SK-N-SH treated with all-trans-retinoic acid at 6 μM for 48 hours (cell line): ENCODE measurements around the gene SYNRG.

Experiments used
- ATAC-seq: fragments of 200-7000 bp; cut with Tn5 transposase; 3 replicates; pipeline ENCODE4 v1.9.1; 2020; ENCODE audit warnings: mild to moderate bottlenecking, moderate library complexity
- ARNTL ChIP-seq: fragments of 450-650 bp; formaldehyde crosslinking; IDR thresholded peaks from 2 replicates; pipeline ENCODE4 v1.5.0; 2020; ENCODE audit warnings: low read depth, mild to moderate bottlenecking, moderate library complexity, borderline replicate concordance
- BACH2 ChIP-seq: fragments of 250-450 bp; sonication (Bioruptor Pico); IDR thresholded peaks from 2 replicates; pipeline ENCODE4 v1.9.0; 2021; ENCODE audit warnings: mild to moderate bottlenecking, borderline replicate concordance
- CSRNP3 ChIP-seq: fragments of 250-450 bp; sonication (Bioruptor Pico); IDR thresholded peaks from 2 replicates; pipeline ENCODE4 v1.5.1; 2021; ENCODE audit warnings: mild to moderate bottlenecking, moderate library complexity
- ESRRG ChIP-seq: fragments of 250-450 bp; sonication (Bioruptor Pico); IDR thresholded peaks from 2 replicates; pipeline ENCODE4 v1.6.1; 2021; ENCODE audit warnings: mild to moderate bottlenecking
- GLIS3 ChIP-seq: fragments of 250-450 bp; sonication (Bioruptor Pico); IDR thresholded peaks from 2 replicates; pipeline ENCODE4 v1.5.0; 2020; ENCODE audit warnings: mild to moderate bottlenecking, moderate library complexity
- ISL1 ChIP-seq: fragments of 250-450 bp; sonication (Bioruptor Pico); IDR thresholded peaks from 2 replicates; pipeline ENCODE4 v2.1.2; 2022; ENCODE audit warnings: mild to moderate bottlenecking, moderate library complexity
- OSR1 ChIP-seq: fragments of 250-450 bp; sonication (Bioruptor Pico); IDR thresholded peaks from 2 replicates; pipeline ENCODE4 v1.8.0; 2022; ENCODE audit warnings: moderate library complexity, mild to moderate bottlenecking, inconsistent platforms
- PPARA ChIP-seq: fragments of 250-450 bp; sonication (Bioruptor Pico); IDR thresholded peaks from 2 replicates; pipeline ENCODE4 v1.5.0; 2020; ENCODE audit warnings: mild to moderate bottlenecking, borderline replicate concordance
- SNAI2 ChIP-seq: fragments of 250-450 bp; sonication (Bioruptor Pico); IDR thresholded peaks from 2 replicates; pipeline ENCODE4 v1.5.0; 2020; ENCODE audit warnings: mild to moderate bottlenecking, moderate library complexity
- TCF4 ChIP-seq: fragments of 250-450 bp; sonication (Bioruptor Pico); IDR thresholded peaks from 2 replicates; pipeline ENCODE4 v1.8.0; 2021; ENCODE audit warnings: mild to moderate bottlenecking, moderate library complexity, borderline replicate concordance
- TOX ChIP-seq: fragments of 250-450 bp; sonication (Bioruptor Pico); IDR thresholded peaks from 2 replicates; pipeline ENCODE4 v1.8.0; 2021; ENCODE audit warnings: mild to moderate bottlenecking, moderate library complexity, borderline replicate concordance
- ZC3H10 ChIP-seq: fragments of 250-450 bp; sonication (Bioruptor Pico); IDR thresholded peaks from 2 replicates; pipeline ENCODE4 v1.5.1; 2021; ENCODE audit warnings: mild to moderate bottlenecking, moderate library complexity
- ZFP3 ChIP-seq: fragments of 250-450 bp; sonication (Bioruptor Pico); IDR thresholded peaks from 2 replicates; pipeline ENCODE4 v1.5.0; 2020; ENCODE audit warnings: mild to moderate bottlenecking, moderate library complexity
- ZFP30 ChIP-seq: fragments of 450-650 bp; formaldehyde crosslinking; IDR thresholded peaks from 2 replicates; pipeline ENCODE4 v1.5.0; 2022; ENCODE audit warnings: mild to moderate bottlenecking, moderate library complexity
- ZNF70 ChIP-seq: fragments of 450-650 bp; formaldehyde crosslinking; IDR thresholded peaks from 2 replicates; pipeline ENCODE4 v1.5.0; 2020; ENCODE audit warnings: mild to moderate bottlenecking, moderate library complexity
- ZNF8 ChIP-seq: fragments of 450-650 bp; formaldehyde crosslinking; IDR thresholded peaks from 2 replicates; pipeline ENCODE4 v1.5.0; 2020; ENCODE audit warnings: mild to moderate bottlenecking, moderate library complexity
- TF ChIP-seq, protein P1 (sequence below): fragments of 250-450 bp; sonication (Bioruptor Pico); IDR thresholded peaks from 2 replicates; pipeline ENCODE4 v1.5.1; 2020; ENCODE audit warnings: low read depth, mild to moderate bottlenecking, moderate library complexity
- TF ChIP-seq, protein P2 (sequence below): fragments of 250-450 bp; sonication (Bioruptor Pico); IDR thresholded peaks from 2 replicates; pipeline ENCODE4 v1.5.0; 2020; ENCODE audit warnings: mild to moderate bottlenecking, moderate library complexity
- TF ChIP-seq, protein P3 (sequence below): fragments of 250-450 bp; sonication (Bioruptor Pico); IDR thresholded peaks from 2 replicates; pipeline ENCODE4 v1.8.0; 2020; ENCODE audit warnings: mild to moderate bottlenecking, moderate library complexity, borderline replicate concordance
- TF ChIP-seq, protein P4 (sequence below): fragments of 250-450 bp; sonication (Bioruptor Pico); IDR thresholded peaks from 2 replicates; pipeline ENCODE4 v1.8.0; 2021; ENCODE audit warnings: low read depth, mild to moderate bottlenecking, moderate library complexity, borderline replicate concordance

SYNRG gene

GRCh38 chr17:37605813-37606505, 3.3 kb downstream of the SYNRG start:
- TF ChIP-seq BACH2 (no peak), GLIS3 (CRISPR knock-in tag) (no peak), ZC3H10 (CRISPR knock-in tag) (no peak), CSRNP3 (CRISPR knock-in tag) (no peak), ESRRG (no peak), OSR1 (CRISPR knock-in tag) (no peak)
- TF ChIP-seq, all 23 proteins: peak for 0
- no peak for ATAC-seq

GRCh38 chr17:37605081-37605480, 4.1 kb downstream of the SYNRG start:
- TF ChIP-seq ARNTL: no peak
- TF ChIP-seq ZC3H10 (CRISPR knock-in tag): no peak
- no peak for TF ChIP-seq ESRRG
- TF ChIP-seq, protein P1, sequence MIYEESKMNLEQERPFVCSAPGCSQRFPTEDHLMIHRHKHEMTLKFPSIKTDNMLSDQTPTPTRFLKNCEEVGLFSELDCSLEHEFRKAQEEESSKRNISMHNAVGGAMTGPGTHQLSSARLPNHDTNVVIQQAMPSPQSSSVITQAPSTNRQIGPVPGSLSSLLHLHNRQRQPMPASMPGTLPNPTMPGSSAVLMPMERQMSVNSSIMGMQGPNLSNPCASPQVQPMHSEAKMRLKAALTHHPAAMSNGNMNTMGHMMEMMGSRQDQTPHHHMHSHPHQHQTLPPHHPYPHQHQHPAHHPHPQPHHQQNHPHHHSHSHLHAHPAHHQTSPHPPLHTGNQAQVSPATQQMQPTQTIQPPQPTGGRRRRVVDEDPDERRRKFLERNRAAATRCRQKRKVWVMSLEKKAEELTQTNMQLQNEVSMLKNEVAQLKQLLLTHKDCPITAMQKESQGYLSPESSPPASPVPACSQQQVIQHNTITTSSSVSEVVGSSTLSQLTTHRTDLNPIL (CRISPR knock-in tag): no peak
- TF ChIP-seq, protein P2, sequence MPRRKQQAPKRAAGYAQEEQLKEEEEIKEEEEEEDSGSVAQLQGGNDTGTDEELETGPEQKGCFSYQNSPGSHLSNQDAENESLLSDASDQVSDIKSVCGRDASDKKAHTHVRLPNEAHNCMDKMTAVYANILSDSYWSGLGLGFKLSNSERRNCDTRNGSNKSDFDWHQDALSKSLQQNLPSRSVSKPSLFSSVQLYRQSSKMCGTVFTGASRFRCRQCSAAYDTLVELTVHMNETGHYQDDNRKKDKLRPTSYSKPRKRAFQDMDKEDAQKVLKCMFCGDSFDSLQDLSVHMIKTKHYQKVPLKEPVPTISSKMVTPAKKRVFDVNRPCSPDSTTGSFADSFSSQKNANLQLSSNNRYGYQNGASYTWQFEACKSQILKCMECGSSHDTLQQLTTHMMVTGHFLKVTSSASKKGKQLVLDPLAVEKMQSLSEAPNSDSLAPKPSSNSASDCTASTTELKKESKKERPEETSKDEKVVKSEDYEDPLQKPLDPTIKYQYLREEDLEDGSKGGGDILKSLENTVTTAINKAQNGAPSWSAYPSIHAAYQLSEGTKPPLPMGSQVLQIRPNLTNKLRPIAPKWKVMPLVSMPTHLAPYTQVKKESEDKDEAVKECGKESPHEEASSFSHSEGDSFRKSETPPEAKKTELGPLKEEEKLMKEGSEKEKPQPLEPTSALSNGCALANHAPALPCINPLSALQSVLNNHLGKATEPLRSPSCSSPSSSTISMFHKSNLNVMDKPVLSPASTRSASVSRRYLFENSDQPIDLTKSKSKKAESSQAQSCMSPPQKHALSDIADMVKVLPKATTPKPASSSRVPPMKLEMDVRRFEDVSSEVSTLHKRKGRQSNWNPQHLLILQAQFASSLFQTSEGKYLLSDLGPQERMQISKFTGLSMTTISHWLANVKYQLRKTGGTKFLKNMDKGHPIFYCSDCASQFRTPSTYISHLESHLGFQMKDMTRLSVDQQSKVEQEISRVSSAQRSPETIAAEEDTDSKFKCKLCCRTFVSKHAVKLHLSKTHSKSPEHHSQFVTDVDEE (CRISPR knock-in tag): no peak
- TF ChIP-seq CSRNP3 (CRISPR knock-in tag): no peak
- no peak for TF ChIP-seq ISL1
- TF ChIP-seq PPARA: no peak
- TF ChIP-seq SNAI2 (CRISPR knock-in tag): no peak
- TF ChIP-seq, protein P3, sequence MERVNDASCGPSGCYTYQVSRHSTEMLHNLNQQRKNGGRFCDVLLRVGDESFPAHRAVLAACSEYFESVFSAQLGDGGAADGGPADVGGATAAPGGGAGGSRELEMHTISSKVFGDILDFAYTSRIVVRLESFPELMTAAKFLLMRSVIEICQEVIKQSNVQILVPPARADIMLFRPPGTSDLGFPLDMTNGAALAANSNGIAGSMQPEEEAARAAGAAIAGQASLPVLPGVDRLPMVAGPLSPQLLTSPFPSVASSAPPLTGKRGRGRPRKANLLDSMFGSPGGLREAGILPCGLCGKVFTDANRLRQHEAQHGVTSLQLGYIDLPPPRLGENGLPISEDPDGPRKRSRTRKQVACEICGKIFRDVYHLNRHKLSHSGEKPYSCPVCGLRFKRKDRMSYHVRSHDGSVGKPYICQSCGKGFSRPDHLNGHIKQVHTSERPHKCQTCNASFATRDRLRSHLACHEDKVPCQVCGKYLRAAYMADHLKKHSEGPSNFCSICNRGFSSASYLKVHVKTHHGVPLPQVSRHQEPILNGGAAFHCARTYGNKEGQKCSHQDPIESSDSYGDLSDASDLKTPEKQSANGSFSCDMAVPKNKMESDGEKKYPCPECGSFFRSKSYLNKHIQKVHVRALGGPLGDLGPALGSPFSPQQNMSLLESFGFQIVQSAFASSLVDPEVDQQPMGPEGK (CRISPR knock-in tag): no peak
- TF ChIP-seq TOX: no peak
- no peak for TF ChIP-seq ZNF8 (CRISPR knock-in tag)
- no peak for TF ChIP-seq ZFP3 (CRISPR knock-in tag)
- TF ChIP-seq OSR1 (CRISPR knock-in tag): no peak
- TF ChIP-seq, protein P4, sequence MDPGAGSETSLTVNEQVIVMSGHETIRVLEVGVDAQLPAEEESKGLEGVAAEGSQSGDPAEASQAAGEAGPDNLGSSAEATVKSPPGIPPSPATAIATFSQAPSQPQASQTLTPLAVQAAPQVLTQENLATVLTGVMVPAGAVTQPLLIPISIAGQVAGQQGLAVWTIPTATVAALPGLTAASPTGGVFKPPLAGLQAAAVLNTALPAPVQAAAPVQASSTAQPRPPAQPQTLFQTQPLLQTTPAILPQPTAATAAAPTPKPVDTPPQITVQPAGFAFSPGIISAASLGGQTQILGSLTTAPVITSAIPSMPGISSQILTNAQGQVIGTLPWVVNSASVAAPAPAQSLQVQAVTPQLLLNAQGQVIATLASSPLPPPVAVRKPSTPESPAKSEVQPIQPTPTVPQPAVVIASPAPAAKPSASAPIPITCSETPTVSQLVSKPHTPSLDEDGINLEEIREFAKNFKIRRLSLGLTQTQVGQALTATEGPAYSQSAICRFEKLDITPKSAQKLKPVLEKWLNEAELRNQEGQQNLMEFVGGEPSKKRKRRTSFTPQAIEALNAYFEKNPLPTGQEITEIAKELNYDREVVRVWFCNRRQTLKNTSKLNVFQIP: no peak
- TF ChIP-seq BACH2: no peak
- no peak for ATAC-seq

- no peak for ATAC-seq
- TF ChIP-seq, protein P3 (CRISPR knock-in tag): no peak
- TF ChIP-seq TCF4 (CRISPR knock-in tag) (no peak), ZFP30 (CRISPR knock-in tag) (no peak), OSR1 (CRISPR knock-in tag) (no peak), GLIS3 (CRISPR knock-in tag) (no peak), TOX (no peak), ZNF70 (CRISPR knock-in tag) (no peak)
- TF ChIP-seq, protein P1 (CRISPR knock-in tag): no peak
- TF ChIP-seq, protein P2 (CRISPR knock-in tag): no peak
Observed at GRCh38 chr17:37604556-37604955, 4.7 kb downstream of the SYNRG start.
